Peyer's patch (tissue), 4 donors: ENCODE data around the gene SCN2A.

ENCODE experiments used
- CTCF ChIP-seq, 6 experiments: fragments of 450-650 bp in 4 of 6; fragments of 200-600 bp in 2 of 6; sonication (generic) in 1 of 6; IDR thresholded peaks; one replicate each; pipeline ENCODE4 v1.5.1; 2017 to 2019; ENCODE audit warnings: antibody characterized with exemption in 6 of 6, mild to moderate bottlenecking in 3 of 6, moderate library complexity in 1 of 6
- POLR2A ChIP-seq, 2 donors: fragments of 450-650 bp; IDR thresholded peaks; one replicate each; pipeline ENCODE4 v1.5.1; 2017; ENCODE audit warnings: antibody characterized with exemption in 2 of 2, mild to moderate bottlenecking in 2 of 2, moderate library complexity in 2 of 2

- TF ChIP-seq CTCF (IDR thresholded peaks at IDR 0.05) (no peak), POLR2A (IDR thresholded peaks at IDR 0.05) (no peak)
These were observed 152.6 kb downstream of the SCN2A start for GRCh38 chr2:165391791-165392190.
